Stimulated activated CD8-positive, alpha-beta memory T cell treated with anti-CD3 and anti-CD28 coated beads, Interleukin-12 subunit alpha, Interleukin-12 subunit beta, amount 100 ng/mL, for 4 hours (primary cell): ENCODE results near the gene KMT2B.
"Not testable (repeated sequence)": the region's sequence is repeated elsewhere in the genome, so short reads cannot be mapped to it uniquely, and the experiment has no call there.

ENCODE experiments used
- DNase-seq: peaks from one replicate; pipeline ENCODE4 v3.0.0-alpha.2; 2020; ENCODE audit warnings: low read depth

The KMT2B gene

GRCh38 chr19:35756377-35757230, 38.8 kb downstream of the KMT2B start, which contains the start of gene HSPB6:
HSPB6 (minus strand) TSS chr19:35757029; CDS start chr19:35757008, 21 bp downstream.
- DNase-seq, result no peak

GRCh38 chr19:35757231-35757748, 39.5 kb downstream of the KMT2B start:
- DNase-seq, result no peak

GRCh38 chr19:35757749-35758608, 40.2 kb downstream of the KMT2B start, which contains the start of gene PROSER3:
PROSER3 (plus strand) TSS chr19:35758176; CDS start chr19:35758216, 40 bp downstream.
- peak; percentile 94 for DNase-seq

- DNase-seq, result no peak
These were observed 41.9 kb downstream of the KMT2B start for GRCh38 chr19:35759697-35760096.

GRCh38 chr19:35760711-35761349, 43.0 kb downstream of the KMT2B start:
- no peak for DNase-seq

- no peak for DNase-seq
These were observed 46.9 kb downstream of the KMT2B start for GRCh38 chr19:35764432-35765315.

GRCh38 chr19:35766571-35767104, 48.8 kb downstream of the KMT2B start:
- no peak for DNase-seq

- no peak for DNase-seq
These were observed 49.7 kb downstream of the KMT2B start for GRCh38 chr19:35767288-35768081.

- no peak for DNase-seq
These were observed 50.2 kb downstream of the KMT2B start for GRCh38 chr19:35768082-35768421.

- DNase-seq, result not testable (repeated sequence)
These were observed 54.6 kb downstream of the KMT2B start for GRCh38 chr19:35772362-35772761.

- no peak for DNase-seq
These were observed 55.4 kb downstream of the KMT2B start for GRCh38 chr19:35773020-35773806.

- no peak for DNase-seq
These were observed 56.7 kb downstream of the KMT2B start for GRCh38 chr19:35774274-35775045.

- DNase-seq, result no peak
These were observed 57.2 kb downstream of the KMT2B start for GRCh38 chr19:35775046-35775297.

- peak; percentile 95 for DNase-seq
These were observed 57.7 kb downstream of the KMT2B start, which contains the start of gene ARHGAP33 for GRCh38 chr19:35775298-35776101. ARHGAP33 (plus strand) TSS chr19:35775564; CDS start chr19:35775659, 95 bp downstream.

- no peak for DNase-seq
These were observed 58.4 kb downstream of the KMT2B start for GRCh38 chr19:35776102-35776788.

GRCh38 chr19:35777086-35777841, 59.5 kb downstream of the KMT2B start:
- no peak for DNase-seq
